ENCODE results near the gene IPO4.

IPO4 gene

DNA sequence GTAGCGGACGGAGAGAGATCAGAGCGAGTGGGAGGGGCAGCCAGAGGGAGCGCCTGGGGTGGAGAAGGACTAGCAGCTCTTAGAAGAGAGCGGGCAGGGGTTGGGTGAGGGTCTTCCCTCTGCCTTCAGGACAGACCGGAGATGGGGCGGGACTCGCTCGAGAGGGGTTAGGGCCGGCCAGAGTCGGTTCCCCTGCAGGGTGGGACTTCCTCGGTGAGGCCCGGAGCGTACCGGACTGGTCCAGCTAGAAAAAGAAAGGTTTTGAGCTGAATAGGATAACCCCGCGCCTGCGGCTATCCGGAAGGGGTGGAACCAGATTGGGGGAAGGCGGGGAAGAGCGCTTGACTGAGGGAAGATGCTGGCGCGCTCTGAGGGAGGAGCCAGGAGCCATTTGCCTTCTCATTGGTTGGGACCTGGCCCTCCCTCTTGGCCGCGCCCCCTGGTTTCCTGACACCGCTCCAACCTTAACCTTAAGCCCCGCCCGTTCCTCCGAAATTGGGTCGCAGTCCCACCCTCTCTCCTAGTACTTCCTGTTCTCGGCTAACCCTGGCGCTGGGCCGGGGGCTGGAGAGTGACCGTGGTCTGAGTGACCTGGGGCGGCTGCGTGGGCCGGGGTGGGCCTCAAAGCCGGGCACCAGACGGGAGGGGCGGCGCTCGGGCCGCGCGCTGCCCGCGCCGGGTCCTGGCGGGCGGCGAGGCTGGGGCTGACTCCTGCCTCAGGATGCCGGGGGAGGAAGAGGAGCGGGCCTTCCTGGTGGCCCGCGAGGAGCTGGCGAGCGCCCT is 41.4 kb downstream of the IPO4 start, which contains the start of gene RNF31:
Gene RNF31 (plus strand): TSS at position 521 of the 783 bp plus-strand sequence. CDS start 201 bp downstream, at position 722.
- peak; percentile 98 for DNase-seq

DNA sequence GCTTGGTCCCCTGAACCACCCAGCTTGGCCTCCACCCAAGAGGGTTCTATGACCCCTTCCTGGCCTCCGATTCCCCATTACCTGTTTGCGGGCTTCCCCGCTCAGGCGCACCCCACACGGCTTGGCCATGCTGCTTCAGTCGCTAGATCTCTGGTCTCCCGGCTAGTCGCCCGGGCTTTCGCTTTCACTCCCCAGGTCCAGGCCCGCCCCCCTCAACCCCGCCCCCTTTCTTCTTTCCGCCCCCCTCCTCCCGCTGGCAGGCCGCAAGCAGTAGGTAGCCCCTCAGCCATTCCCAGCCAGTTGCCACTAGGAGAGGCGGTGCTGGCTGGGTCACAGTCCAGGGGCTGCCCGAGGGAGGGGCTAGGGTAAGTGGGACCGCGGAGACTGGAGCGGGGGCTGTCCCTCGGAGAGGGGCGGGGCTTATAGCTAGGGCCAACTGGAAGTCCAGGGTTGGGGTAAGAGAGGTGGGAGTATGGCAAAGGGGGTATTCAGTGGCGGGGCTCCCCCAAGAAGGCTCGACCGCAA is 42.1 kb downstream of the IPO4 start, which contains the start of gene PSME2:
Gene PSME2 (minus strand): TSS at position 158 of the 525 bp plus-strand sequence. CDS start 29 bp downstream, at position 129.
- DNase-seq = peak; percentile 99

DNA sequence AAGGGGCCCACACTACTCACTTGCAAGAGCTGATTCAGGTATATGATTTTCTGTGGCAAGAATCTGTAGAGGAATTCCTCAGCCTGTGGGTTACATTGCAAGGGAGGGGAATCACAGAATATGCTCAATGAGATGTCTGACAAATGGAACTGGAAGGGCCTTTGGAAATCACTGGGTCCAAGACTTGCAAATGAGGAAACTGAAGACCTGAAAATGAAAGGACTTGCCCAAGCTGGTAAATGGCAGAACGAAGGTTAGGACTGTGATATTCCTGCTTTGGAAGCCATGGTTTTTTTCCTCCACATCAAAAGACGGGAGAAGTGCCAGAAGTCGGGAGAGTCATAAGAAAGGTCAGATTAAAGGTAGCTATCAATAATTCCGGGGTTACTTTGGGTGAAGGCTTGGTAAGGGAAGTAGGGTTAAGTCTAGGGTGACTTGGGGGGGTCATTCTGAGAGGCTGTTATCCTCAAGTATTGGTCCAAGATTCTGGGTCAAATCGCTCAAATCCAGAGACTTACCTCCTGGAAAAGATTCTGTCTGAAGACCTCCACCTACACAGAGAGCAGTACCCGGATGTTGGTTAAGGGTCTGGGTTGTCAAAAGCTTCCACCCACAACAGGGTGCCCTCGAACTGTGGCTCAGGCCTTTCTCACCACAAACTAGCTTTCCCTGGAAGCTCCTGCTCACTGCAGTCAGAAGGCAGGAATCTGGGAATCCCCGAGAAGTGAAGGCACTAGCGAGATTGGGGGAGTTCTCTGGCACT is 42.7 kb downstream of the IPO4 start:
- DNase-seq = no peak

DNA sequence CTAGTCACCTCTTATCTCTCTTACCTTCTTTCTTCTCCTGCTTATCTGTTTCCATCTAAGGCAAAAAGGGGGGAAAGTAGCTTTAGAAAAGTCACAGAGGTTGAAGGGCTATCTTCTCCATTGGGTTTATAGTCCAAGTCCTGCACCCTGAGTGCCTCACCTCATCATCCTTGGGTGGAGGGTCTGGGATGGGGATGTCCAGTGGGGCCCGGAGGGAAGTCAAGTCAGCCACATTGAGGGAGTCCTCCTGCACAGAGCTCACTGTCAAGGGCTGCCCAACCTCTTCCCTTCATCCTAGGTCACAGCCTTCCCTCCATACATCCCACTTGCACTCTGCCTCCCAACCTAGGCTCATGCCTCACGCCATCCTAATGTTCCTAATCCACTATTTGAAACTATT is 43.4 kb downstream of the IPO4 start:
- no peak for DNase-seq

DNA sequence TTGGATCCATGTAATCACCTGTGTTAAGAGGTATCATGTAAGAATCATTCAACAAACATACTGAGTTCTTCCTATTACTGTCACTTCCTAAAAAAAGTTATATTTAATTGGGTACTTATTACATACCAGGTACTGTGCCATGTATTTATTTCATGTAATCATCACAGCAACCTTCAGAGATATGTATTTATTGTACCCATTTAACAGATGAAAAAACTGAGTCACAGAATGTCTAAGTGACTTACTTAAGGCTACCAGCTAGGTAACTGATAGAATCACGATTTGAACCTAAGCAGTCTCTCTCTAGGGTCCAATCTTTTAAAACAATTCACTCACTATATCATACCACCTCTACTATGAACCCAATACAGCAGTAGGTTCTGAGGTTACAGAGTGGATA is 44.2 kb downstream of the IPO4 start:
- no peak for DNase-seq

DNA sequence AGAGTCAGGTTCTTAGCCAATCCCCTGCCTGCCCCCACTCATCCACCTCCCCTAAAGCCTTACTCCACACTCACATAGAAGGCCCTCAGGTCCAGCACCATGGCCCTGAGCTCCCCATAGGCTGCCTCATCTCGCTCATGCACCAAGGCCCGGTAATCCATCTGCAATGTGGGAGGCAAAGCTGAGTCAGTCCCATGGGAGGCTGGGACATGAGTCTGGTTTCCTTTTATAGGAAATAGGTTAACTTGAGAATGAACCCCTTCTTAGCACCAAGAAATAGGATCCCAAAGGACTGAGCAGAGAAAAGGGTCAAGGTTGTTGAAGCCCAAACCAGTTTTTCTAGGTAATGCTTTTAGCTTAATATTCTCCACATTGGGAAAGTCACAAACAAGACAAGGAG is 45.1 kb downstream of the IPO4 start:
- no peak for DNase-seq

GRCh38 chr14:24141097-24141880 is 47.3 kb downstream of the IPO4 start, which contains the start of gene EMC9:
Gene EMC9, minus strand, starts transcription at chr14:24141591. Its CDS starts 287 bp downstream, at chr14:24141304.
- peak; percentile 100 for DNase-seq

GRCh38 chr14:24139272-24139934 is 49.2 kb downstream of the IPO4 start:
- no peak for DNase-seq

- DNase-seq = no peak
Observed at GRCh38 chr14:24138396-24139271, 50.0 kb downstream of the IPO4 start.

- no peak for DNase-seq
Observed at GRCh38 chr14:24137529-24138395, 50.9 kb downstream of the IPO4 start.

- DNase-seq = no peak
Observed at GRCh38 chr14:24136684-24137528, 51.7 kb downstream of the IPO4 start.

- peak; percentile 75 for DNase-seq
Observed at GRCh38 chr14:24135834-24136683, 52.6 kb downstream of the IPO4 start, which contains the start of gene PSME1. Gene PSME1, plus strand, starts transcription at chr14:24136194. Its CDS starts 69 bp downstream, at chr14:24136263.

DNA sequence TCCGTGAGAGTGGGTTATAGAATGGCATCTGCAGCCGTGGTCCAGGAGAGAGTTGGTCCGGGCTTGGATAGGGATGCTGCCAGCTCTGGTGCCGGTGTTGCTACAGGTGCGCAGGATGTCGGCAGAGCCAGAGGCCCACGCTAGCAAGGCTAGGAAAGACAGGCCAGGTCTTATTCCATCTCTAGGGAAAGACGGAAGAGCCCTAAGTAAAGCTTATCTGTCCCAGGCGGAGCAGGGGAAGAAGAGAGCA is 53.1 kb downstream of the IPO4 start:
- no peak for DNase-seq

GRCh38 chr14:24133735-24134134 is 54.9 kb downstream of the IPO4 start:
- no peak for DNase-seq

DNA sequence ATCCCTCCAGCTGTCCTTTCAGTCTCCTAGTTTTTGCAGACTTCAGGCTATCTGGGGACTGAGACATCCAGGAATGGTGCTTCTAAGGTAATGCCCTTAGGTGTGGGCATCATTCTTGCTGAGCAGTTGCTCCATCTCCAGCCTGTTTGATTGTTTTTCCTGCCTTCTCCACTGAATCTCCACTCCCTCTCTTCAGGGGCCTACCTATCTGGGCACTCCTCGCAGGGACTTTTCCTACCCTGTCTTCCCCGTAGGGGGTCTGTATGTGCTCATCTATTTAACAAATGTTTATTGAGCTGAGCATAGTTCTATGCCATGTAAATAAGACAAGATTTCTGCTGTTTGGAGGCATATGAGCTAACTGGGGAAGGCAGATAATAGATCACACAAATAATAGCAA is 55.6 kb downstream of the IPO4 start:
- no peak for DNase-seq

DNA sequence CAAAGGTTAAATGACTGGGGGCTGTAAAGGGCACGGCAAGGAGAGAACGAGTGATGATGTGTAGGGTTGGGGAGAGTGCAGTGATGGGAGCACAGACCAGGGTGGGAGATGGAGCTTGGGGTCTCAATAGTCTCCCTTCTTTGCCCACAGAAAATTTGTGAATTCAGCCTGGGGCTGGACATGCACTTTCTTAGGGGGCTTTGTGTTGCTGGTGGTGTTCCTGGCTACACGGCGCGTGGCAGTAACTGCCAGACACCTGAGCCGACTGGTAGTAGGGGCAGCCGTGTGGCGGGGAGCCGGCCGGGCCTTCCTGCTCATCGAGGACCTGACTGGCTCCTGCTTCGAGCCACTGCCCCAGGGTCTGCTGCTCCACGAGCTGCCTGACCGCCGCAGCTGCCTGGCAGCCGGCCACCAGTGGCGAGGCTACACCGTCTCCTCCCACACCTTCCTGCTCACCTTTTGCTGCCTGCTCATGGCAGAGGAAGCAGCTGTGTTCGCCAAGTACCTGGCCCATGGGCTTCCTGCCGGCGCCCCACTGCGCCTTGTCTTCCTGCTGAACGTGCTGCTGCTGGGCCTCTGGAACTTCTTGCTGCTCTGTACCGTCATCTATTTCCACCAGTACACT is 56.4 kb downstream of the IPO4 start:
- no peak for DNase-seq

DNA sequence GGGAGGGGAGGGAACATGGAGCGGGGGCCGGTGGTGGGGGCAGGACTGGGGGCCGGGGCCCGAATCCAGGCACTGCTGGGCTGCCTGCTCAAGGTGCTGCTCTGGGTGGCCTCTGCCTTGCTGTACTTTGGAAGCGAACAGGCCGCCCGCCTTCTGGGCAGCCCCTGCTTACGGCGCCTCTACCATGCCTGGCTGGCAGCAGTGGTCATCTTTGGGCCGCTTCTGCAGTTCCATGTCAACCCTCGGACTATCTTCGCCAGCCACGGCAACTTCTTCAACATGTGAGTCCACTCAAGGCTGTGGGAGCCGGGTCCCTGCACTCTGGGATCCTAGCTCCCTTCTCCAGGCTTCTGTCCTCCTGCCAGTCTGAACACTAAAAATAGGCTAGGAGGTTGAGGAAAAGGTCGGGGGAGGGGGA is 57.1 kb downstream of the IPO4 start:
- no peak for DNase-seq

Data from SHP77 treated with DMSO at 0.1 percent for 48 hours (cell line).